Measurements from ENCODE around the gene SRP19.
"Not testable (repeated sequence)": the region's sequence is repeated elsewhere in the genome, so short reads cannot be mapped to it uniquely, and the experiment has no call there.

Gene SRP19

DNA sequence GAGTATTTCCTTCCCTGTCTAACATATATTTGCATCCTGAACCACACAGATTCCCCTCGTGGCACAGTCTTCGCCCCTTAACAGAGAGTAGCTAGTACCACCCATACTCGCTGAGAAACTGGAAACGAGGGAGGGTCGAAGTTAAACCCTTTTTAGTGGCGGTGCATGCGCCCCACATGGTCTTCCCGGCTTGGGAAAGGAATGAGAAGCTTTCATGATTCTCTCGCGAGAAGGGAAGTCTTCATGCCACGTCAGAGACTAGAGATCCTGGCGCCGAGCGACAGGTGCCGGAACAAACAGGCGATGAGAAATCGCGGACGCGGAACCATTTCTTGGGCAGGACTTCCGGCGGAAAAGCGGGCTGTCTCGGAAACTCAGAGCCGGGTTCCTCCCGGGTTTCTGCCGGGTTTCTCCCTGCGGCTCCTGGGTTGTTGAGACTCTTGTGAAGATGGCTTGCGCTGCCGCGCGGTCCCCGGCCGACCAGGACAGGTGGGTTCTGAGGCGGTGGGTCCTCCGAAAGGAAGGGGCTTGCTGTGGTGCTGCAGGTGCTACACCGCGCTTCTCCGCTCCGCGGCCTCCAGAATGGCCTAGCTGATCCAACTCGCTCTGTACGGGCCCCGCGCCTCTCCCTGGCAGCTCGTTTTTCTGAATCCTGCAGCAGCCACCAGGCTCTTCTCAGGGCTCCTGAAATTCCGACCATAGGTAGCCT is at the start of gene SRP19:
Gene SRP19 (plus strand): TSS at position 359 of the 709 bp plus-strand sequence. CDS start 90 bp downstream, at position 449.
- peak; percentile 75 to 83 for DNase-seq (ENCODE audit: low read depth in 1 of 2, low spot score in 1 of 2)

DNA sequence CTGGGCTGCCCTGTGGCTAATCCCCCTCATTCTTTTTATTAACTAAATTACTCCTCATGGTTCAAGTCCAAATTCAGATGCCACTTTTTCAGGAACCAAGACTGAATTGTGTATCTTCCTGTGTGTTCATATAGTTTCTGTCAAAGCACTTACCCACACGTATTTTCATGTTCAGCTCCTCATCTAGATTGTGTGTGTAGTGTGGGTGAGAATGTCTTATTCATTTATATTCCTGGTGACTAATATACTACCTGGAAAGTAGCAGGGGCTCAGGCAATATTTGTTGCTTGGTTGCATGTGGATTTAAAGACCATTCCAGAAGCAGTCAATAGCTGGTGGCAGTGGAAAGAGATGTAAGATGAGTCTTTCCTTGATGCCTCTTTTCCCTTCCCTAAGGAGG is 48.5 kb upstream of the SRP19 start:
- no peak for DNase-seq (ENCODE audit: low read depth in 1 of 2, low spot score in 1 of 2)

DNA sequence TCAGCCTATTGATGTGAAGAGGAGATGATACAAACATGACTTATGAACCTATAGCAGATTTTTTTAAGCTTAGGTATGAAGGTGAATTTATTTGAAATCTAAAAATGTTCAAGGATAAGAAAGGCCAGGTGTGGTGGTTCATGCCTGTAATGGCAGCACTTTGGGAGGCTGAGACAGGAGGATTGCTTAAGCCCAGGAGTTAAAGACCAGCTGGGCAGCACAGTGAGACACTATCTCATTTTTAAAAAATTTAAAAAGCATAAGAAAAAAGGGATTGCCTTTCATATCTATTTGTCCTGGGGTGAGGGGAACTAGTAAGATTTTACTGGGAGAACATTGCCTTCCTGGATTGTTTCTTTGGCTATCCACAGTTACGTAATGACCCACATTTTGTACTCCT is 40.8 kb upstream of the SRP19 start:
- DNase-seq (ENCODE audit: low read depth in 1 of 2, low spot score in 1 of 2): no peak

GRCh38 chr5:112822456-112822855 is 38.6 kb upstream of the SRP19 start:
- no peak for DNase-seq (ENCODE audit: low read depth in 1 of 2, low spot score in 1 of 2)

- DNase-seq (ENCODE audit: low read depth in 1 of 2, low spot score in 1 of 2): no peak
These were observed 37.9 kb upstream of the SRP19 start for GRCh38 chr5:112823181-112823580.

DNA sequence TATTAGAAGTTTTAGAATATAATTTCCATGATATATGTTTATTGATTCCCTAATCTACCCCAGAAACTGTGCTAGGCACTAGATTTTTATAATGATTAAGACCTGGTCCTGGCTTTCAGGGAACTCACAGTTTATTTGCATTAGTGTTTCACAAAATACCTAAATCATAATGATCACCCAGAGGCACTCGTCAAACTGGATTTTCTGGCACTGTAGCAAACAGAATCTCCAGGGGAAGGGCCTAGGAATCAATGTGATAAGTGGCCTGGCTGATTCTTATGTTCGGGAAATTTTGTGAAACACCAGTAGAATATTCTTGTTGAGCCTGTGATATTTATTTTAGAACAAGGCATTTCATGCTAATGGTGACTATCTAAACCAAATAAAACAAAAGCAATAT is 37.4 kb upstream of the SRP19 start:
- DNase-seq (ENCODE audit: low read depth in 1 of 2, low spot score in 1 of 2): no peak

- no peak for DNase-seq (ENCODE audit: low read depth in 1 of 2, low spot score in 1 of 2)
These were observed 36.9 kb upstream of the SRP19 start for GRCh38 chr5:112824197-112824596.

DNA sequence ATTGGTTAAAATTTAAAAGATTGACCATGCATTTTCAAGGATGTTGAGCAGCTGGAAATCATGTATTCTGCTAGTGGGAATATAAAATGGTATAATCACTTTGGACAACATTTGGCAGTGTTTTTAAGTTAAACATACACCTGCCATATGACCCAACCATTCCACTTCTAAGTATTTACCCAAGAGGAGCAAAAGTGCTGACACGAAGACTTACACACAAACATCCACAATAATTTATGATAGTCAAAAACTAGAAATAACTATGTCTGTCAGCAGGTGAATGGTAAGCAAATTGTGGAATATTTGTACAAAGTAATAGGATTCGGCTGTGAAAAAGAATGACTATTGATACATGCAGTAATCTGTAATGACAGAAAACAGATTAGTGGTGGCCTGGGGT is 30.7 kb upstream of the SRP19 start:
- no peak for DNase-seq (ENCODE audit: low read depth in 1 of 2, low spot score in 1 of 2)

- DNase-seq (ENCODE audit: low read depth in 1 of 2, low spot score in 1 of 2): no peak
These were observed 27.1 kb upstream of the SRP19 start for GRCh38 chr5:112833971-112834370.

GRCh38 chr5:112844489-112844888 is 16.6 kb upstream of the SRP19 start:
- no peak for DNase-seq (ENCODE audit: low read depth in 1 of 2, low spot score in 1 of 2)

GRCh38 chr5:112846556-112846955 is 14.5 kb upstream of the SRP19 start:
- no peak for DNase-seq (ENCODE audit: low read depth in 1 of 2, low spot score in 1 of 2)

DNA sequence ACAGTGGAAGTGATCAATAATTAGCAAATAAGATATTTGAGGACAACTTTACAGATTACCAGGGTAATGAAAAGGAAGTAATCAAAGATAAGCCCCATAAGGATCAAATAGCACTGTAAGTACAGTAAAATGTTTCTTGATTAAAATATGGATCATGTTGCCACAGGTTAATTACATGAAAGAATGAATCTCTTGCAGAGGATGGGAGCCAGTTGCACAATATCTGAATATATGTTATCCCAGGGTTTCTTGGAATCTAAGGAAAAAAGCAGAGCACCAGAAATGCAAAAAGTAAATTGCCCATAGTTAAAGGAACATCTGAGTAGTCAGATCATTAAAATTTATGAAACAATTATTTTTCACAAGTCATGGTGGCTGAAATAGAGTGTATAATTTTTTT is 13.8 kb upstream of the SRP19 start:
- DNase-seq (ENCODE audit: low read depth in 1 of 2, low spot score in 1 of 2): no peak

DNA sequence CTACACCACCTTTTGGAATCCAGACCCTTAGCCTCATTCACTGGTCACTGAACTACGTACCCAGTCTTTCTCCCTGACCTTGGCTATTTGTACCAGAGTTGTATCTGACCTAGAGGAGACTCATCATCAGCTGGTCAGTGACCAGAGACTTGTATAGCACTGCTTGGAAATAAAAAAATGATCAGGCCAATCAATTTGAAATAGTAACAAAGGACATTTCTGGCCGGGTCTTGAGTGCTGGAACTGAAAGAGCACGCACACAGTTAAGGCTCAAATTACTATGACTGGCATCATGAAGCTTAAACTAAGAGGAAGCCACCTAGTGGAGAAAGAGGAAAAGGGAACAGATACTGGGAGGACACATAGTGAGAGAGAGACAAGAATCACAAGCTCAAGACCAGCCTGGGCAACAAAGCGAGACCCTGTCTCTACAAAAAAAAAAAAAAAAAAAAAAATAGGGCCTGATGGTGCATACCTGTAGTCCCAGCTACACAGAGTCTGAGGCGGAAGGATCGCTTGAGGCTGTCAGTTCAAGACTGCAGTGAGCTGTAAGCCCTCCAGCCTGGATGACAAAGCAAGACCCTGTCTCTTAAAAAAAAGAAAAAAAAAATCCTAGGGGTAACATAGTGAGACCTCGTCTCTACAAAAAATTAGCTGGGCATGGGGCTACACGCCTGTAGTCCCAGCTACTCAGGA is 12.8 kb upstream of the SRP19 start:
- DNase-seq (ENCODE audit: low read depth in 1 of 2, low spot score in 1 of 2): no peak

DNA sequence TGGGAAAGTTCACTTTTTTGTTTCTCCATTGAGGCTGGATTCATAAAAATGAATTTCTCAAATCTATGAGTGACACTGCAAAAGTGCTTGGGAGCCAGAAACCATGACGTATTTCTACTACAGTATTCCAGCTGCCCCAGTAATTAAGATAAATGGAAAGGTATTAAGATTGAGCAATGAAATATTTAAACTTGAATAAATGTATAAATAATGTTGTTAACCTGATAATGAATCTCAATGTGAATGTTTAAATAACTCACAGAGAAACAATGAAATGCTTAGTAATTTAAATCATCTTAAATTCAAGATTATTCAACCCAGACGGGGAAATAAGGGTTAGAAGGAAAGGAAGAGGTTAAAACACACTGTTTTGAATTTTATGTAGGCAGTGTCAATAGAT is 11.2 kb upstream of the SRP19 start:
- no peak for DNase-seq (ENCODE audit: low read depth in 1 of 2, low spot score in 1 of 2)

DNA sequence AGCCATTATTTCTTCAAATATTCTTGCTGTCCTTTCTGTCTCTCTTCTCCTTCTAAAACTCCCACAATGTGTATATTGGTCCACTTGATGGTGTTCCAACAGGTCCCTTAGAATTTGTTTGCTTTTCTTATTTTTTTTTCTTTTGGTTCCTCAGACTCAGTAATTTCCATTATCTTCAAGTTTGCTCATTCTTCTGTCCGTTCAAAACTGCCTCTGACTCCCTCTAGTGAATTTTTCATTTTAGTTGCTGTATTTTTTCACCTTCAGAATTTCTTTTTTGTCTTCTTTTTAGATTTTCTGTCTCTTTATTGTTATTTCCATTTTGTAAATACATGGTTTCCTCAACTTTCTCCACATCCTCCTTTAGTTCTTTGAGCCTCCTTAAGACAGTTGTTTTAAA is 6.4 kb upstream of the SRP19 start:
- no peak for DNase-seq (ENCODE audit: low read depth in 1 of 2, low spot score in 1 of 2)

DNA sequence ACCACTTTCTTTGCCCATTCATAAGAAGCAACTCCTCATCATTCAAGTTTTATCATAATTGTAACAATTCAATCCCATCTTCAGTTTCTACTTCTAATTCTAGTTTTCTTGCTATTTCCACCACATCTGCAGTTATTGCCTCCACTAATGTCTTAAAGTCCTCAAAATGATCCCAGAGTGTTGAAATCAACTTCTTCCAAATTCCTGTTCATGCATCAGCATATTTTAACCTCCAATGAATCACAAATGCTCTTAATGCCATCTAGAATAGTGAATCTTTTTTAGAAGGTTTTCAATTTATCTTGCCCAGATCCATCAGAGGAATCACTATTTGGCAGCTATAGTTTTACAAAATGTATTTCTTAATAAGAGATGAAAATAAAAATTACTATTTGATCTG is 3.2 kb upstream of the SRP19 start:
- DNase-seq (ENCODE audit: low read depth in 1 of 2, low spot score in 1 of 2): no peak

DNA sequence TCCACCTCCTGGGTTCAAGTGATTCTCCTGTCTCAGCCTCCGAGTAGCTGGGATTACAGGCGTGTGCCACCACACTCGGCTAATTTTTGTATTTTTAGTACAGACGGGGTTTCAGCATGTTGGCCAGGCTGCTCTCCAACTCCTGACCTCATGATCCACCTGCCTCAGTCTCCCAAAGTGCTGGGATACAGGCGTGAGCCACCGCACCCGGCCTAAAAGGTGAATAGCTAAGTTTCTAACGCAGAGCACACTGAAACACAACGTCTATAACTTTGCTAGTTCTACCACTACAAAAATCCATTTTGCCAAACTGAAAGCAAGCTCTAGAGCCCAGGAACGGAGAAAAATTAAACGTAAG is 537 bp upstream of the SRP19 start:
- DNase-seq (ENCODE audit: low read depth in 1 of 2, low spot score in 1 of 2): not testable (repeated sequence)

DNA sequence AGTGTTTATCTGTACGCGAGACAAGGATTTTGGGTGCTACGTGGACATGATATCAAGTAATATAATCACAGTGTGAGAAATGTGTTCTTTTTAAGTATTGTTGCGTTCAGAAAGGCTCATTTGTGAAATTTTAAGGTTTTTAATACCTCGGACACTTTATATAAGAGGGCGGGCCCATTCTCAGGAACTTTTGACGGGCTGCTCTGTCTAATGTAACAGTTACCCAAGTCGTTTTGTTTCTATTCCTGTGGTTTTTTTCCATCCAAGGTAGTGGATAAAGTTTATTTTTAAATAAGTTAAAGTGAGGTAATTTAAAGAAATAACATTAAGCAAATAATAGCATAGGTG is 525 bp downstream of the SRP19 start:
- DNase-seq (ENCODE audit: low read depth in 1 of 2, low spot score in 1 of 2): no peak

DNA sequence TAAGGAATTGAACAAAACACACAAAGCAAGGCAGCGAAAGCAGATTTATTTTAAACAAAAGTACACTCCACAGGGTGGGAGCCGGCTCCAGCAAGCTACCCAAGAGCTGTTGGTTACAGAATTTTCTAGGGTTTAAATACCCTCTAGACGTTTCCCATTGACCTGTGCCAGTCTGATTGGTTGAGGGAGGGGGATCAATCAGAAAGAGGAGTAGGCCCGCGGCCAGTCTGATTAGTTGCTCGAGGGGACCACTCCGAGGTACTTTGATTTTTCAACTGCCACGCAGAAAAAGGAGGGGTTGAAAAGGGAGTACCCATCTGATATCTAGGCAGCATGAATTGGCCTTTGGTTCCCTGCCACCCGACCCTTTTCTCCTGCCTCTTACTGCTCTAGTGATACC is 998 bp downstream of the SRP19 start:
- no peak for DNase-seq (ENCODE audit: low read depth in 1 of 2, low spot score in 1 of 2)

DNA sequence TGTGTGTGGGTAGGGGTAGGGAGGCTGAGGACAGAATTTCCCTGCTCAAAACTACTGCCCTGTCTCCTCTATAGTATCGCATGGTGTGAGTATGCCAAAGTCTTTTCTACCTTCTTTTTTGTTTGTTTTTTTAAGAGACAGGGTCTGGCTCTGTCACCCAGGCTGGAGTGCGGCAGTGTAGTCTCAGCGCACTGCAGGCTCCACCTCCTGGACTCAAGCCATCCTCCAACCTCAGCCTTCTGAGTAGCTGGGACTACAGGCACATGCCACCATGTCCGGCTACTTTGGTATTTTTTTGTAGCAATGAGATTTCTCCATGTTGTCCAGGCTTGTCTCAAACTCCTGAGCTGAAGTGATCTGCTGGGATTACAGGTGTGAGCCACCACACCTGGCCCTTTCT is 2.5 kb downstream of the SRP19 start:
- DNase-seq (ENCODE audit: low read depth in 1 of 2, low spot score in 1 of 2): no peak

- no peak for DNase-seq (ENCODE audit: low read depth in 1 of 2, low spot score in 1 of 2)
These were observed 4.0 kb downstream of the SRP19 start for GRCh38 chr5:112865128-112865527.

DNA sequence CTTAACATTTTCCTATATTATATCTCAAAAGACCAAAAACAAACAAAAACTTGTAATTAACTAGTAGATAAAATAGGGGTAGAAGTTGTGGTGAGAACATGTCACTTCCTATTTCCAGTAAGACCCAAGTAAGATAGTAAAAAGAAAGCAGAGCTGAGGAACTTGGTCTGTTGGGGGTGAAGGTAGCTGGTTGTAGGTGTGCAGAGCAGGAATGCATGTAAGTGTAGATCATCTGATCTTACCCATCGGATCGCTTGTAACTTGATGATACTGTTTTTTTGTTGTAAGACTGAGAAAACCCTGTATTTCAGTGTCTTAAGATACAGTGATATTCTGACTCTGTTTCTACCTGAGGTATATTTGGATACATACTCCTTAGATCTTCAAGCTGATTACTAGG is 5.7 kb downstream of the SRP19 start:
- no peak for DNase-seq (ENCODE audit: low read depth in 1 of 2, low spot score in 1 of 2)

GRCh38 chr5:112867411-112867810 is 6.3 kb downstream of the SRP19 start:
- DNase-seq (ENCODE audit: low read depth in 1 of 2, low spot score in 1 of 2): no peak
